Measurements from ENCODE around the gene BARHL2. TPM values are rescaled to one million over a fixed set of nuclear protein-coding genes. Genes with fewer than 3 reads are reported as not detected.

BARHL2 gene
- total RNA-seq, 1 experiment from 2014 or later = not detected

GRCh38 chr1:90724926-90725656 lies 8.0 kb upstream of the BARHL2 start:
- no peak for DNase-seq (ENCODE audit: low read depth)

GRCh38 chr1:90724361-90724760 lies 7.3 kb upstream of the BARHL2 start:
- no peak for DNase-seq (ENCODE audit: low read depth)

GRCh38 chr1:90723590-90724108 lies 6.5 kb upstream of the BARHL2 start:
- DNase-seq (ENCODE audit: low read depth) = no peak

- no peak for DNase-seq (ENCODE audit: low read depth)
These were observed 5.9 kb upstream of the BARHL2 start for GRCh38 chr1:90722874-90723589.

- DNase-seq (ENCODE audit: low read depth) = peak; percentile 64
These were observed 4.4 kb upstream of the BARHL2 start for GRCh38 chr1:90721210-90722194.

- no peak for DNase-seq (ENCODE audit: low read depth)
These were observed 3.1 kb upstream of the BARHL2 start for GRCh38 chr1:90720145-90720636.

GRCh38 chr1:90719330-90720144 lies 2.4 kb upstream of the BARHL2 start:
- DNase-seq (ENCODE audit: low read depth) = no peak

GRCh38 chr1:90718411-90719329 lies 1.6 kb upstream of the BARHL2 start:
- DNase-seq (ENCODE audit: low read depth) = no peak

GRCh38 chr1:90717665-90718410 lies 736 bp upstream of the BARHL2 start:
- DNase-seq (ENCODE audit: low read depth) = no peak

- no peak for DNase-seq (ENCODE audit: low read depth)
These were observed 208 bp upstream of the BARHL2 start for GRCh38 chr1:90717356-90717664.

- DNase-seq (ENCODE audit: low read depth) = no peak
These were observed 905 bp downstream of the BARHL2 start for GRCh38 chr1:90716243-90716551.

GRCh38 chr1:90715309-90715708 lies 1.8 kb downstream of the BARHL2 start:
- DNase-seq (ENCODE audit: low read depth) = no peak

- DNase-seq (ENCODE audit: low read depth) = no peak
These were observed 2.6 kb downstream of the BARHL2 start for GRCh38 chr1:90714521-90714951.

GRCh38 chr1:90713741-90714509 lies 3.2 kb downstream of the BARHL2 start:
- DNase-seq (ENCODE audit: low read depth) = no peak

- no peak for DNase-seq (ENCODE audit: low read depth)
These were observed 4.0 kb downstream of the BARHL2 start for GRCh38 chr1:90712915-90713730.

- DNase-seq (ENCODE audit: low read depth) = no peak
These were observed 4.8 kb downstream of the BARHL2 start for GRCh38 chr1:90712153-90712856.

- no peak for DNase-seq (ENCODE audit: low read depth)
These were observed 5.4 kb downstream of the BARHL2 start for GRCh38 chr1:90711696-90712095.
